Body of pancreas (tissue), 4 donors: ENCODE measurements around the gene KRT222. TPM values are rescaled to one million over a fixed set of nuclear protein-coding genes. Genes with fewer than 3 reads are reported as not detected.

ENCODE experiments used
- ATAC-seq: fragments of 150-250 bp; one replicate; pipeline ENCODE4 v1.9.1; 2016
- DNase-seq, 4 donors: peaks; one replicate each; pipeline ENCODE4 v3.0.0-alpha.2; 2019
- H3K27ac ChIP-seq, 4 donors: fragments of 200-600 bp; sonication (generic); 1 replicate in 3 of 4; 2 replicates in 1 of 4; pipeline versions ENCODE4 v1.5.1 to v1.6.1; 2016 to 2019; ENCODE audit warnings: mild to moderate bottlenecking in 1 of 4, mixed read lengths in 1 of 4, moderate library complexity in 1 of 4
- H3K27me3 ChIP-seq, 2 donors: fragments of 200-600 bp; sonication (generic); one replicate each; pipeline ENCODE4 v1.6.0; 2016; ENCODE audit warnings: mild to moderate bottlenecking in 1 of 2
- H3K36me3 ChIP-seq, 2 donors: fragments of 200-600 bp; sonication (generic); replicated peaks in 1 of 2; 2 replicates each; pipeline ENCODE4 v1.5.1; 2016; ENCODE audit warnings: low read depth in 2 of 2; ENCODE audit not compliant: insufficient read depth in 1 of 2
- H3K4me1 ChIP-seq: fragments of 200-600 bp; sonication (generic); one replicate; pipeline ENCODE4 v1.6.0; 2016
- H3K4me3 ChIP-seq, 2 donors: fragments of 200-600 bp; sonication (generic); 1 replicate in 1 of 2; 2 replicates in 1 of 2; pipeline ENCODE4 v1.5.1; 2016 to 2019
- H3K9me3 ChIP-seq, 3 donors: fragments of 200-600 bp; sonication (generic); 1 replicate in 2 of 3; 2 replicates in 1 of 3; pipeline ENCODE4 v1.5.1; 2016
- CTCF ChIP-seq, 7 experiments: fragments of 450-650 bp in 4 of 7; fragments of 200-600 bp in 3 of 7; sonication (generic) in 3 of 7; IDR thresholded peaks; one replicate each; pipeline ENCODE4 v1.5.1; 2016 to 2019; ENCODE audit warnings: antibody characterized with exemption in 7 of 7
- POLR2A ChIP-seq, 3 donors: fragments of 450-650 bp; IDR thresholded peaks; one replicate each; pipeline ENCODE4 v1.6.1; 2016; ENCODE audit warnings: antibody characterized with exemption in 3 of 3, mild to moderate bottlenecking in 2 of 3
- WGBS, 2 donors: methylation state at CpG; one replicate each; pipeline ENCODE4 v1.1.5; 2017; 5-methylcytosine and 5-hydroxymethylcytosine counted together
- intact Hi-C: fragments of 100-400 bp; cut with DNase I; formaldehyde crosslinking; loops from one replicate; pipeline ENCODE4 v1.15.1; 2023
- total RNA-seq, 2 donors: library from RNA; depleted of rRNA; stranded (reverse); fragments of >200 nt; gene quantifications; one replicate each; pipeline ENCODE4 v1.1.0, GENCODE V29; 2016

KRT222 gene
- total RNA-seq, 2 donors from 2014 or later = 0.66 to 1.6 TPM

GRCh38 chr17:40621578-40621977 lies 43.4 kb downstream of the KRT222 start:
- Histone ChIP-seq H3K27ac (no peak overlapping the region), H3K4me1 (no peaks in the 10 kb centered on the region), H3K36me3 (no peaks in the 10 kb centered on the region), H3K4me3 (no peak overlapping the region), H3K27me3 (peaks cover 0 to 4% of the 10 kb centered on the region in 2 donors), H3K9me3 (no peaks in the 10 kb centered on the region)
- WGBS, 2 donors = 49 to 52% methylated on average over 8 of the region's 8 CpGs
- ATAC-seq = no peak
- no peak for DNase-seq
- intact Hi-C loops = loop anchor here (5.0 kb wide), 1 partner anchor 166 kb away; no protein-coding TSS in a partner anchor
- TF ChIP-seq CTCF (IDR thresholded peaks at IDR 0.05) (no peak), POLR2A (IDR thresholded peaks at IDR 0.05) (no peak)

- Histone ChIP-seq H3K9me3 (no peaks in the 10 kb centered on the region), H3K27ac (no peak overlapping the region), H3K36me3 (no peaks in the 10 kb centered on the region), H3K4me3 (no peak overlapping the region), H3K4me1 (no peaks in the 10 kb centered on the region), H3K27me3 (peaks cover 0 to 4% of the 10 kb centered on the region in 2 donors)
- intact Hi-C loops = loop anchor here (5.0 kb wide), 1 partner anchor 166 kb away; no protein-coding TSS in a partner anchor
- ATAC-seq (no peak), DNase-seq (no peak)
- 65 to 72% methylated on average over 6 of the region's 6 CpGs for WGBS, 2 donors
- no peak for TF ChIP-seq CTCF (IDR thresholded peaks at IDR 0.05)
- TF ChIP-seq POLR2A (IDR thresholded peaks at IDR 0.05) = no peak
Observed at GRCh38 chr17:40621019-40621418, 44.0 kb downstream of the KRT222 start.

- Histone ChIP-seq H3K36me3 (no peaks in the 10 kb centered on the region), H3K27me3 (peaks cover 0 to 4% of the 10 kb centered on the region in 2 donors), H3K27ac (no peak overlapping the region), H3K4me3 (no peak overlapping the region), H3K9me3 (no peaks in the 10 kb centered on the region), H3K4me1 (no peaks in the 10 kb centered on the region)
- no peak for DNase-seq
- WGBS, 2 donors = 36 to 39% methylated on average over 16 of the region's 16 CpGs
- intact Hi-C loops = no loop called here
- ATAC-seq = no peak
- no peak for TF ChIP-seq POLR2A (IDR thresholded peaks at IDR 0.05)
- TF ChIP-seq CTCF (IDR thresholded peaks at IDR 0.05) = no peak
Observed at GRCh38 chr17:40618754-40619625, 46.0 kb downstream of the KRT222 start.

GRCh38 chr17:40617678-40618240 lies 47.2 kb downstream of the KRT222 start:
- H3K4me3 ChIP-seq = no peak overlapping the region
- H3K4me1 ChIP-seq = no peaks in the 10 kb centered on the region
- no peak for TF ChIP-seq POLR2A (IDR thresholded peaks at IDR 0.05)
- TF ChIP-seq CTCF (IDR thresholded peaks at IDR 0.05) = no peak
- H3K9me3 ChIP-seq = no peaks in the 10 kb centered on the region
- 63 to 64% methylated on average over 11 of the region's 11 CpGs for WGBS, 2 donors
- no peaks in the 10 kb centered on the region for H3K36me3 ChIP-seq
- no peak overlapping the region for H3K27ac ChIP-seq
- peaks cover 0 to 4% of the 10 kb centered on the region in 2 donors for H3K27me3 ChIP-seq
- ATAC-seq (no peak), DNase-seq (no peak)
- intact Hi-C loops = no loop called here
